Kidney tubule cell (primary cell): Measurements from ENCODE around the gene DCAF5.
"Not testable (repeated sequence)": the region's sequence is repeated elsewhere in the genome, so short reads cannot be mapped to it uniquely, and the experiment has no call there.

Source experiments
- DNase-seq: peaks from one replicate; pipeline ENCODE4 v3.0.0-alpha.2; 2018; ENCODE audit warnings: low spot score

The DCAF5 gene

GRCh38 chr14:69096246-69096645 is 56.7 kb downstream of the DCAF5 start:
- DNase-seq, result no peak

GRCh38 chr14:69094481-69094880 is 58.4 kb downstream of the DCAF5 start:
- DNase-seq, result no peak

GRCh38 chr14:69093631-69094421 is 59.1 kb downstream of the DCAF5 start:
- no peak for DNase-seq

DNA sequence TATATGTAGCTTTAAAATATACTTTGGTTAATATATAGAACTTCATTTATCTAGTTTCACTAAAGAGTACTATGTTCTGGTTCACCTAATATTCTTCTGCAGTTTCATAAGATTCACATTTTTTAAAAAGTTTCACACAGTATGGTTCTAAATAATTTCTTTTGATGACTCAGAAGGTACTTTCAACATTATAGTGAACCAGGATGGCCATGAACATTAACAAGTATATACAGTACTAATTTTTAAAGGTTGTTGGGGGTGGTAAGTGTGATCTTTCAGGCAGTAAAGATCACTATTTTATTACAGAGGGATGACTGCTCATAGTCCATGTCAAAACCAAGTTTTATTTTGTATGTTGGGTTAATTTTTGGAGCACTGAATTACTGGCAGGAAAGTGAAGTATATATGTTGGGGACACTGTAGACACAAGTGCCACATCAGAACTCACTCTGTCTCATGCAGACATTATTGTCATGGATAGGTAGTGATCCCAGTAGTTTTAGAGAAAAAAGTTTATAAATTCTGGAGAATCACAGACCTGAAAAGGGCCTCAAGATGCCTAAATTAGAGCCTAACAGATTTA is 60.0 kb downstream of the DCAF5 start:
- no peak for DNase-seq

DNA sequence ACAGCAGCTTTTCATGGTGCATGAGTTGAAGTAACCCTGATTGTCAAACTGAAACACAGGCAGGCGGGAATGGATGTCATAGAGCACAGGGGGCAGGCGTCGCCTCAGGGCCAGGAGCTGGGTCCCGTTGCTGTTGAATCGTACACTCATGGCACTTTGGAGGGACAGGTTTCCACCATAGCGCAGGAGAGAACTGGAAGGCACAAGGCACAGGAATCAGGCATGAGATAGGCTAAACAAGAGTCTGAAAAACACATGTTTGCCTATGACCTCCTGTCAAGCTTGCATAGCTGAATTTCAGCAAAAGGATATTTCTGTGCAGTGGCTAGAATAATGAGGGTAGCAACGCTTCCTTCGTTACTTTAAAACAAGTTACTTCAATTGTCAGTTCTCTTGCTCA is 61.2 kb downstream of the DCAF5 start:
- DNase-seq, result no peak

- no peak for DNase-seq
Measured at GRCh38 chr14:69091006-69091405, 61.9 kb downstream of the DCAF5 start.

DNA sequence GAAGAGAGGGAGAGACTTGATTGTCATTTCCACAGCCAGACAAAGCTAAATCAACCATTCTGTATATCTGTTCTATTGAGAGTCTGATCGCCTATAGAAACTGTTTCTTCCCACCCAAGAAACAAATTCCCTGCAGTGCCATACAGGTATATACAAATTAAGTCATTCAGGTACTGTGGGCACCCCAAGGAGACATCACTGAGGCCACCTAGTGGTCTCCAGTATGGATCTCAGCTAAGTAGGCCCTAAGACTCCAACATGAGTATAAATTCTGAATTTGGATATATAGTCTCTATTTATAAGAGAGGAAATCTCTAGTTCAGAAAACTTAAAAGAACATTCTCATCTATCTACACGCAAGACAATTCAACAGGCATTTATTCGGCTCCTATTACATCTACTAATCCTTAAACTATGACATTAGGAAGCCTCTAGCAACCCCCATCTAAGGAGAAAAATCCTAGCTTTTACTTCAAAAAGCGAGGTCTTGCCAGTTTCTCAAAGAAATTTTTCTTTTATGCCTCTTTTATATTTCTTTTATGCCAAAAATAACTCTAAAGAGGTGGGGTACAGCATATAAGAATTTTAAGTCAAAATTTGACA is 62.6 kb downstream of the DCAF5 start:
- peak; percentile 68 for DNase-seq

DNA sequence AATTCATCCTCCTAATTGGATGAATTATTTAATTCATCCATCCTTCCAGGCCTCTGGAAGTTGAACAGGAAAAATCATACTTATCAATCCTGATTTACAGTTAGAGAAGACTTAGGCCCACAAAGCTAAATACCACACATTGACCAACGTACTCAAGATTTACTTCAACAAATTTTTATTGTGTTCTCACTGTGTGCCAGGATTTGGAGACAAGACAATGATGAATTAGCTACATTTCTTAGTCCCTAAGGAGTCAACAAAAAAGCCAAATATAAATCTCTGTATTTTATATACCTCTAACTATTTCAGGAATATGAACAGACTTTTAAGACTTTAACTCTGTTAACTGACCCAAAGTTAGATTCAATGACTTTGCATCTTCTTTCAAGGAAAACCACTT is 63.9 kb downstream of the DCAF5 start:
- DNase-seq, result no peak

- peak; percentile 74 for DNase-seq
Measured at GRCh38 chr14:69088586-69088985, 64.3 kb downstream of the DCAF5 start.

GRCh38 chr14:69087061-69087461 is 65.9 kb downstream of the DCAF5 start:
- peak; percentile 45 for DNase-seq

- DNase-seq, result no peak
Measured at GRCh38 chr14:69086537-69086936, 66.4 kb downstream of the DCAF5 start.

GRCh38 chr14:69084023-69084422 is 68.9 kb downstream of the DCAF5 start:
- peak; percentile 52 for DNase-seq

DNA sequence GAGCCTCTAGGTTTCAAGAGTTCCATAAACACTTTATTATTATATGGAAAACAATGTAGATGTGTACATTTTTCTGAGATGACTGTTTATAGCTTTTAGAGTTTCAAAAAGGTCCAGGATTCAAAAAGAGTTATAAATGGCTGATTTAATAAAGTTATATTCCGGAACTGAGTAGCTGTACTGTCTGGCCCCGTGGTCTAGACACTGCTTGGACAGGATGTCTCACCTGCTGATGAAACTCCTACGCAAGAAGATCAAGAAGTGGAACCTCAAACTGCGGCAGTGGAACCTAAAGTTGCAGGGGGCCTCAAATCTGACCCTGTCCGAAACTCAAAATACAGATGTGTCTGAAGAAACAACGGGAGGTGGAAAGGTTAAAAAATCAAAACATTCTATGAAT is 69.7 kb downstream of the DCAF5 start:
- DNase-seq, result no peak

- peak; percentile 25 for DNase-seq
Measured at GRCh38 chr14:69081271-69081670, 71.6 kb downstream of the DCAF5 start.

GRCh38 chr14:69079747-69080146 is 73.2 kb downstream of the DCAF5 start:
- no peak for DNase-seq

- DNase-seq, result peak; percentile 94
Measured at GRCh38 chr14:69079188-69079742, 73.7 kb downstream of the DCAF5 start.

GRCh38 chr14:69077841-69078240 is 75.1 kb downstream of the DCAF5 start:
- peak; percentile 98 for DNase-seq

- not testable (repeated sequence) for DNase-seq
Measured at GRCh38 chr14:69077185-69077584, 75.7 kb downstream of the DCAF5 start.

- no peak for DNase-seq
Measured at GRCh38 chr14:69076341-69076740, 76.6 kb downstream of the DCAF5 start.

- no peak for DNase-seq
Measured at GRCh38 chr14:69073915-69074314, 79.0 kb downstream of the DCAF5 start.

DNA sequence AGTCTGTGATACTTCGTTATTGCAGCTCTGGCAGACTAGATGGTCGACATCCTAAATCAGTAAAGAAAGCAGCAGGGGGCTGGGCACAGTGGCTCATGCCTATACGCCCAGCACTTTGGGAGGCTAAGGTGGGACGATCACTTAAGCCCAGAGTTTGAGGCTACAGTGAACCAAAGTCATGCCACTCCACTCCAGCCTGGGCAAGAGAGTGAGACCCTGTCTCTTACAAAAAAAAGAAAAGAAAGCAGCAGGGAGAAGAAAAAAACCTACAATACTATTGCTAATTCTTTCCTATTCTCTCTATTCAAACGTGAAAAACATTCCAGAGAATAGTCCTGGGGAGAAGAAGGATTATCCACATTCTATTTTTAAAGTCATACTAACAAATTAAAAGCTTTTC is 79.5 kb downstream of the DCAF5 start:
- no peak for DNase-seq

DNA sequence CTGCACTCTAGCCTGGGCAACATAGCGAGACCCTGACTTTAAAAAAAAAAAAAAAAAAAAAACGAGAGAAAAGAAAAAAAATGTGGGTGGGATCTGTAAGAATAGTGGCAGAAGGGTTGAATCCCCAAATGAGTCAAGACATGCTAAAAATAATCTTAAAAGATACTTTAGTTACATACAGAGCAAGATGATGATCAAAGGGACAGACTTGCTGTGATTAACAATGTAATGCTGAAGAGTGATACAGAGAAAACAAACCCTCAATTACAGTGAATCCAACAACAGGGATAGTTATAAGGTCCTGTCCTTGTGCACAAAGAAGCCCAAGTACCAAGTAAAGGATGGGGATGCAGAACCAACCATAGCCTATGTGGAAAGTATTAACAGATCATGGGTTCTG is 80.3 kb downstream of the DCAF5 start:
- no peak for DNase-seq
